NCI-H146 treated with DMSO at 0.1 percent for 48 hours (cell line): ENCODE measurements around the gene SLC6A16.
"Not testable (repeated sequence)": the region's sequence is repeated elsewhere in the genome, so short reads cannot be mapped to it uniquely, and the experiment has no call there.

ENCODE experiments used
- DNase-seq: peaks from one replicate; lab custom pipeline; 2025; ENCODE audit not compliant: unreplicated experiment; lab: John Stamatoyannopoulos, UW

Gene SLC6A16

DNA sequence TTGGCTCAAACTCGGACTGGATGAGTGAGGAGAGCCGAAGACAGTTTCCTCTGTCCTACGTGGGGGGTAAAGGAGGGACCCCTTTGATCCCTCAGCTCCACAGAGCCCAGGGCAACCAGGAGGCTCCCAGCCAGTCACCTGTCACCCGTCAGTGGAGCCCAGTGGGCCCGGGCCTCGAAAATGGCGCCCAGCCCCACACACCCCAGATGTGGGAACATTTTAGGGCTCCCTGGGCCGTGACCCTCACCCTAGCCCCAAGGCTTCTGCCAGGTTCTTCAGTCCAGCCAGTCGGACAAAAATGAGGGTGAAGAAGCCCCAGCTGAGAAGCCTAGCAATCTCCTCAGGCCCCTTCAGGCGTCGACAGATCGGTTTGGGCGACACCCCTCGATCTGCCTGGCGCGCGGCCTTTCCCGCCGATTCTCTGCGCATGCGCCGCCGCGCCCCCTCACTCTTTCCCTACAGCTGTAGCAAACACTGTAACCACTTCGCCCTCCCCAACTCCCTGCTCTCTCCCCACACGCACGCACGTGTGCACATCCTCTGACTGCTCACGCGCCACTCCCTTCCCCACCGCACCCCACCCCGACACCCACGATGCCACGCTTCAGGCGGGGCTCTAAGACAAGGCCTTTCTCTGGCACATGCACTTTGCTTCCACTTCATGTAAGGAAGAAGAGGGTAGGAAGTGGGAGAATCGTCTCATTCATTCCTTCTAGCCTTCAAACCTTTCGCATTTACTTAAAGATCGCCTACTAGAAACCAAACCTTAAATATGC is at the start of gene SLC6A16:
Gene SLC6A16 (minus strand): TSS at position 391 of the 776 bp plus-strand sequence. CDS start 13,844 bp downstream, outside the sequence.
- no peak for DNase-seq

DNA sequence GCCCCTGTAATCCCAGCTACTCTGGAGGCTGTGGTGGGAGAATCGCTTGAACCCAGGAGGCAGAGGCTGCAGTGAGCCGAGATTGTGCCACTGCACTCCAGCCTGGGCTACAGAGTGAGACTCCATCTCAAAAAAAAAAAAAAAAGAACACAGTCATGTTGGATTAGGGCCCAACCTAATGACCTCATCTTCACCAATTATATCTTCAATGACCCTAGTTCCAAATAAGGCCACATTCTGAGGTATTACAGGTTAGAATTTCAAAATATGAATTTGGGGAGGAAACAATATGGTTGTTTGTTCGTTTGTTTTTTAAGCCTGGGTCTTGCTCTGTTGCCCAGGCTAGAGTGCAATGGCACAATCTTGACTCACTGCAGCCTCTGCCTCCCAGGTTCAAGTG is 48.2 kb upstream of the SLC6A16 start:
- DNase-seq = not testable (repeated sequence)

DNA sequence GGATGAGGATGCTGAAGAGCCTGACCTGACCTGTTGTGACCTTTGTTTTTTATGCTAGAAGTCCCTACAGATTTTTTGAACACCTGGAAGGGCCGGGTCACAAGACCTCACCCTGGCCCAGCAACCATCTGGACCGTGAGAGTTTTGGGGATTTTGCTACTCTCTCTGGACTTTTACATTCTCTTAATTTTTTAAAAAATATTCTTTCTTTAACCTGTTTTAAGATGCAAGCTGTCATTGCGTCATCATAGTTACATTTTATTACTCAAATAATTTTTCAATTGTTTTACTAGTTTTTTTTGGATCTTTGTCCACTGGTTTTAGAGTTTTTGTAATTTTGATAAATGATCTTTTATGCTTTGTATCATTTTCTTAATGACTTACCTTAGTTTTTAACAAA is 46.2 kb upstream of the SLC6A16 start:
- DNase-seq = no peak

DNA sequence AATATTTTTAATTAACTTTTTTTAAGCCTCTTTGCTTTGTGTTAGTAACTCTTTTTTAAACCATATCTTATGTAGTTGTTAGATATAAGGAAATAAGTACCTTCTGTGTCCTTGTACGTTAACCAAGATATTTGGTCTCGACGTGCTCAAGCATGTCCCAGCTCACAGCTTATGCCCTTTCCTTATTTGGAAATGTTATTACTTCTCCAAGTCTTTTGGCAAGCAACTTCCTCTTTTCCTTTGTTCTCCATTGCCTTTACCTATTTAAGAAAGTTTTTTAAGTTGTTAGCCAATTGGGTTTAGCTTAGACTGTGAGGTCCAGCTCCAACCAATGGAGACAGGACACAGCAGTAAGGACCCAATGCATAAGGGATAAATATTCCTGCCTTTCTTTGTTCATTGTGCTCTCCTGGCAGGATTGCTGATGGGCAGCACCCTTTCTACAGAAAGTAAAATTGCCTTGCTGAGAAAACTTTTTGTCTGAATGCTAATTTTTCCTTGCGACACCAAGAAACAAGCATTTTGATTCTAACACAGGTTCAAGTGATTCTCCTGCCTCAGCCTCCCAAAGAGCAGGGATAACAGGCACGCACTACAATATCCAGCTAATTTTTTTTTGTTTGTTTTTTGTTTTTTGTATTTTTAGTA is 43.8 kb upstream of the SLC6A16 start:
- DNase-seq = no peak

DNA sequence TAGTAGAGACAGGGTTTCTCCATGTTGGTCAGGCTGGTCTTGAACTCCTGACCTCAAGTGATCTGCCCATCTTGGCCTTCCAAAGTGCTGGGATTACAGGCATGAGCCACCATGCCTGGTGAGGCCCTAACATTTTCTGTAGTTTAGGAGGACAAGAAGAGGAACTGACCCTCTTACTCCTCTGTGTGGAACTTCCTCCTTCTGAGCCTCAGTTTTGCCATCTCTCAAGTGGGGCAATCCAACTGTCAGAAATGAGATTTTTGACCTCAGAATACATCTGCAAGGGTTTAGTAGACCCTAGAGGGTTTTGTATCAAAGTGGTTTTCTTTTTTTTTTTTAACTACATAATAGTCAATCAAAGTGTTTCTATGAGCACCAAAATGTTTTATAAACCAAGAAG is 41.1 kb upstream of the SLC6A16 start:
- DNase-seq = no peak

DNA sequence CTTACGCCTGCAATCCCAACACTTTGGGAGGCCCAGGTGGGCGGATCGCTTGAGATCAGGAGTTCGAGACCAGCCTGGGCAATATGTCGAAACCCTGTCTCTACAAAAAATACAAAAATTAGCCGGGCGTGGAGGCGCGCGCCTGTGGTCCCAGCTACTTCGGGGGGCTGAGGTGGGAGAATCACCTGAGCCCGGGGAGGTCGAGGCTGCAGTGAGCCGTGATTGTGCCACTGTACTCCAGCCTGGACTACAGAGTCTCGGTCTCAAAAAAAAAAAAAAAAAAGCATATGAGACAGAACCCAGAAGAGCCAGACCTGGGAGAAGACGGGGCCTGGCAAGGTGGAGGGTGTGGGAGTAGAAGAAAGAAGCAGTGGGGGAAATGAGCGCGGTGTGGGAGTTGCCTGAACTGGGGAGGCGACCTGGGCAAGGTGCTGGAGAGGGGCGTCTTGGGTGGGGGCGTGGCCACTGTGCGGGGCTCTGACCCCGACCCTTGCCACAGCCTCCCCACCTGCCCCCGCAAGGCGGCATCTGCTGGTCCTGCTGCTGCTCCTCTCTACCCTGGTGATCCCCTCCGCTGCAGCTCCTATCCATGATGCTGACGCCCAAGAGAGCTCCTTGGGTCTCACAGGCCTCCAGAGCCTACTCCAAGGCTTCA is 39.2 kb upstream of the SLC6A16 start:
- DNase-seq = no peak

DNA sequence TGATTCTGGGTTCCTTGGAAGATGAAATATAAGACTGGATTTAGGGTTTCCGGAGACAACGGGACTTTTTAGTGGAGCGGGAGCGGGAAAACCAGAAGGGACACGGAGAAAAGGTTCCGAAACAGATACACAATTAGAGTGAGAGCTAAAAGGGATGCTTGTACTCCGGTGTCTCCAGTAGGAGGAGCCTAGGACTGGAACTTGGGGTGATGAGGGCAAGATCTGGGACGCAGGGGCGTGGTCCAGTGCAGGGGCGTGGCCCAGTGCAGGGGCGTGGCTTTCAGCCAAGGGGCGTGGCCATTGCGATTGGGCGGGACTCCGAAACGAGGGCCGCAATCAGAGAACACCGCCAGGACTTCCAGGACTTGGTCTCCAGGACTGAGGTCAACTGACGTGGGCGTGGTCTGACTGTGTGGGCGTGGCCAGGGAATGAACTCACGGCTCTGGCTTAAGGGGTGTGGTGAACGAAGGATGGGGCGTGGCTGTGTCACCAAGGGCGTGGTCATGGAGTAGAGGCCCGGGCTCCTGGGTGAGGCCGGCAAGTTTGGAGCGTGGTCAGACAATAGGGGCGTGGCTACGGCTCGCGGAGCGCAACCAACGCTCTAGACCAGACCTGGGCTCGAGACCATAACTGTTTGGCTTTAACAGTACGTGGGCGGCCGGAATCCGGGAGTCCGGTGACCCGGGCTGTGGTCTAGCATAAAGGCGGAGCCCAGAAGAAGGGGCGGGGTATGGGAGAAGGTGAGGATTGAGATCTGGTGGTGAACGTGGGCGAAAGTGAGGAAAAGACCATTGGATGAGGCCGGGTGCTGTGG is 38.5 kb upstream of the SLC6A16 start, which contains the start of gene DKKL1:
Gene DKKL1 (plus strand): TSS at position 610 of the 815 bp plus-strand sequence. CDS start 122 bp downstream, at position 732.
- DNase-seq = no peak

DNA sequence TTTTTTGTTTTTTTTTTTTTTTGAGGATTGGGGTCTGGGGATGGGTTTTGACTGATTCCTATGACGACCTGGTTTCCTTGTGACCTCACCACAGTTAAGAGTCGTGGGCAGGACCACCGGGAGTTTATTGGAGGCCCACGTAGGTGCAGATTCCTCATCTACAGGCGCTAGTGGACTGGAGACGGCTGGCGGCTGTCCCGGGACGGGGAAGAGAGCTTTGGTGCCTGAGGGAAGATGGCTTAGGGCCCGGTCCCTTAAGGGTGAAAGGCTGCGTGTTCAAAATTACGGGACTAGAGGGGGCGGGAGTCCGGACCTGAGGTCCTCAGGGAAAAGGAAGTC is 37.9 kb upstream of the SLC6A16 start:
- DNase-seq = no peak

DNA sequence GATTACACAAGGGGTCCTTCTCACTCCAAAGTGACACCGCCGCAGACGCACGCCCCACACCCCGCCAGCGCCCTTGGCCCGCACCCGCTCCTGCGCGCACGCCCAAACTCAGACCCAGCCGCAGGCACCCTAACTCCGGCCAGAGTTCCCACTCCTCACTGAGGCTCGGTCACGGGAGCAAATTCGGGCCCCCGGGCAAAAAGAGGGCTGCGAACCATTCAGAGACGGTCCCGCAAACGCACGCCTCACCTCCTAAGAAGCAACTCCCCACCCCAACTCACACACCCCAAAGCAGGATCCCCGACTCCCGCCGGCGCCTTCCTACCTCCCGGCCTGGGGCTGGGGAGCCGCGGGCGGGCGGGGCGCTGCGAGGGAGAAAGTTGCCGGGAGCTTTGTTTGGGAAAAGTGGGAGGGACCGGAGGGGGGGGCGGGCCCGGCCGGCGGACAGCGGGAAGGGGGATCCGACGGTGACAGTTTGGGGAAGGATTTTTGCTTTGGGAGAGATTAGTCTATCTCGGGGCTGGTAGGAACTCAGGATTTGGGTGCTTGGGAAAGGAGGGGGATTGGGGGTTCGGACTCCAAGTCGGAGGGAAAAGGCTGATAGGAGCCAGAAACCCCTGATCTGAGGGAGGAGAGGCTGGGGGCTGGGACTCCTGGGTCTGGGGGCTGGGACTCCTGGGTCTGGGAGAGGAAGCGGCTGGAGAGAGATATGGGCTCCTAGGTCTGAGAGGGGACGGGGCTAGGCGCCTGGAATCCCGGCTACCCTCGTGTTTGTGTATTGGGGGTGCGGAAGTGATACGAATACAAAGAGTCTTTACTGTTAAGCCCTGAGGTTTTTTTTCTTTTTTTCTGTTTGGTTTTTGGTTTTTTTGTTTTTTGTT is 37.3 kb upstream of the SLC6A16 start, which contains the start of gene TEAD2:
Gene TEAD2 (minus strand): TSS at position 369 of the 881 bp plus-strand sequence. CDS start 2,341 bp downstream, outside the sequence.
- DNase-seq = no peak

DNA sequence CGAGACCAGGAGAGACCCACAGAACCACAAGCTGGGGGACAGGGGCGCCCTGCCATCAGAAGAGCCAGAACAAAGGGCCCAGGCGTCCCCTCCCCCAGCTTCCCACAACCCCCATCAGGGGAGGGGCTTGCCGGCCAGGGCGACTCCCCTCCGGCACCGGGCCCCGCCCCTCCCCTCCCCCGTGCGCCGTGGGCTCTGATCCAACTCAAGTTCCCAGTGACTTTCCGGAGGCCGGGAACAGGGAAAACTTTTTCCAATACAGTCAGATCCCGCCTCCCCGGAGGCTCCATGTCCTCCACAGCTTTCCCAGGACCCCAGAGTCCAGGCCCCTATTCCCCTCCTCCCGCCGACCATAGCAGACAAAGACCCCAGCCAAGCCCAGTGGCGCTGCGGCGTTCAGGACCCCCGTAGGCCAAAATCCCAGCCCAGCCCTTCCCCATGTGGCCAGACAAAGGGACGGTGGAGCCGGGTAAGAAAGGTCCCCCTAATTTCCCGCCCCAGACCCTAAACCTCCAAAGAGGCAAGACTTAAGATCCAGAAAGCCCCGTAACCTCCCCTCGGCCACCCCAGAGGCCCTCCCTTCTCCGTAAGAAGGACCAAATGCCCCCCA is 36.6 kb upstream of the SLC6A16 start:
- no peak for DNase-seq

DNA sequence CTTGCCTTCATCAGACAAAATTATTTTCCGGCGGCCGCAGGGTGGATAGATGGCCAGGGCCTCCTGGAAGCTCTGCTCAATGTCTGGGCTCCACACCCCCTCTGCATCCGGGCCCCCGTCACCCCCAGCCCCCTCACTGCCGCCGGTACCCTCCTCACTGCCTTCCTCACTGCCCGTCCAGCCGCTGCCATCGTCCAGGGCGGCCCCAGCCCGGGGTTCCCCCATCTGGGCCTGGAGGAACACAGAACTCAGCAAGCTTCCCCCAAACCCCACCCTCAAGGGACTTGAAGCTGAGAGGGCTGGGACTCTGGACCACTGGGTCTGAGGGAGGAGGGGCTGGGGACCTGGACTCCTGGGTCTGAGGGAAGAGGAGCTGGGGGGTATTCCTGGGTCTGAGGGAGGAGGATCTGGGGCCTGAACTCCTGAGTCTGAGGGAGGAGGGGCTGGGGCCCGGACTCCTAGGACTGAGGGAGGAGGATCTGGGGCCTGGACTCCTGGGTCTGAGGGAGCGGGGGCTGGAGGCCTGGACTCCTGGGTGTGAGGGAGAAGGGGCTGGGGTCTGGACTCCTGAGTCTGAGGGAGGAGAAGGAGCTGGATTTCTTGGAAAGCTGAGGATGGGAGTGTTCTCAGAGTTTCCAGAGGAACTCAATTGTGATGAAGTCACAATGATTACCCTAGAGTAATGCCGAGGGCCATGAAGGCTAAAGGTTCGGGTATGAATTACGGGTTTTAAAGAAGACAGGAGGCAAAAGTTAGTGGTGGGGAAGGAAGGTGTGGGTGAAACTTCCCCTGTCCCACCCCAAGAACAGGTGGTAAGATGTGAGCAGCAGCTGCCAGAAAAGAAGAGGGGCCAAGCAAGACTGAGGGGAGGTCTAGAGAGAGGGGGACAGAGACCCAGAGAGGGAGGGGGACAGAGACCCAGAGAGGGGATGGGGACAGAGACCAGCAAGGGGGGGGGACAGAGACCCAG is 35.1 kb upstream of the SLC6A16 start:
- no peak for DNase-seq

DNA sequence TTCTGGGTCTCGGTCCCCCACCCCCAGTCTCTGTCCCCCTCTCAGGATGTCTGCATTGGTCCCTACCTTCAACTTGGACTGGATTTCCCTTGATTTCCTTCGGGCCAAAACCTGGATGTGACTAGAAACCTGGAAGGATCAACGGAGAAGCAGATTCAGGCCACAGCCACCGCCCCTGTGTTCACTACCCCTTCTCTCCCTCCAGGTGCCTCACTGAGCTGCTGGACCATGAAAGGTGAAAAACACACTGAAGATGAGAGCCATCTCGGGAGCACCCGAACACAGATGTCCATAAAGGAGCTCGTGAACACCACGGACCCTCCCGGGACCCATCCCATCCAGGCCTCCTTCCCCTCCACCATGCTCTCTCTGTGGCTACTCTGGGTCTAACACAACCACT is 32.2 kb upstream of the SLC6A16 start:
- DNase-seq = no peak

DNA sequence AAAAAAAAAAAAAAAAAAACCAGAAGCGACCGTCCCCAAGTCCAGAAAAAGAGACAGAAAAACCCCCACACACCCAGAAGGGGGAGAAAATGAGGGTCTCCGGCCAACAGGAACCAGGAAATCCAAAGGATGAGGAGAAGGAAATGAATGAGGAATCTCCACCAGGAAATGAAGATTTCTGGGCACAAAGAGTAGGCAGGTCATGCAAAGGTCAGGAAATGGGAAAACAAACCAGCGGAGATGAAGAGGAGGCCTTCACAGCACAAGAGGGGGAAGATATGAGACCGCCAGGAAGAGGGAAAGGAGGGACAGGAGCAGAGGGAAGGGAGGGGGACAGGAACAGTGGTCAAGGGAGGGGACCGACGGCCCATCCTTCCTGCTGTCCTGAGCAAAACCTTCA is 31.4 kb upstream of the SLC6A16 start:
- DNase-seq = no peak

DNA sequence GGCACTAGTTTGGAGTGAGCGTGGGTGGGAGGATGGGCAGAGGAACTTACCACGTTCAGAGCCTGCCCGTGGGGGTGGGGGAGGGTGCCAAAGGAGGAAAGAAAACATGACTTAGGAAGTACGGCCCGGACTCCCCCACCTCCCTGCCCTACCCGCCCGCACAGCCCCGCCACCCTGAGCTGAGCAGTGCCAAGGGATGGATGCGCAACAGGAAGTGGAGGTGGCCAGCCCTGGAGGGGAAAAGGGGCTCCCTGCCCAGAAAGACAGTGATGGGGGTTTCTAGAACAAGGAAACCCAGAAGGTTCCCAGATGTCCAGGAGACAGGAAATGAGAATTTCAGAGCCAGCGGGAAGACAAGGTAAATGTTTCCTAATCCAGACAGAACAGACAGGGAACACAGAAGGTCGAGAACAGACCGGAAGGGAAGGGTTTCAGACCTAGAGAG is 30.9 kb upstream of the SLC6A16 start:
- DNase-seq = no peak

DNA sequence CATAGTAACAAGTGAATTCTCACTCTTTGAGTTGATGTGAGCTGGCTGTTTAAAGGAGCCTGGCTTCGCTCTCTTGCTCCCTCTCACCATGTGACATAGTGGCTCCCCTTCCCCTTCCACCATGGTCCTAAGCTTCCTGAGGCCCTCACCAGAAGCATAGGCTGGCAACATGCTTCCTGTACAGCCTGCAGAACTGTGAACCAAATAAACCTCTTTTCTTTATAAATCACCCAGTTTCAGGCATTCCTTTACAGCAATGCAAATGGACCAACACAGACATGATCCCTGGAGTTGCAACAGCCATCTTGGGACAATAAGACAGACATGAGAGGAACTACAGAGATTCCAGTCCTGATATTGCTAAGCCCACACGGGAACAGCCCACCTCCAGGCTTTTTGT is 24.6 kb upstream of the SLC6A16 start:
- no peak for DNase-seq

DNA sequence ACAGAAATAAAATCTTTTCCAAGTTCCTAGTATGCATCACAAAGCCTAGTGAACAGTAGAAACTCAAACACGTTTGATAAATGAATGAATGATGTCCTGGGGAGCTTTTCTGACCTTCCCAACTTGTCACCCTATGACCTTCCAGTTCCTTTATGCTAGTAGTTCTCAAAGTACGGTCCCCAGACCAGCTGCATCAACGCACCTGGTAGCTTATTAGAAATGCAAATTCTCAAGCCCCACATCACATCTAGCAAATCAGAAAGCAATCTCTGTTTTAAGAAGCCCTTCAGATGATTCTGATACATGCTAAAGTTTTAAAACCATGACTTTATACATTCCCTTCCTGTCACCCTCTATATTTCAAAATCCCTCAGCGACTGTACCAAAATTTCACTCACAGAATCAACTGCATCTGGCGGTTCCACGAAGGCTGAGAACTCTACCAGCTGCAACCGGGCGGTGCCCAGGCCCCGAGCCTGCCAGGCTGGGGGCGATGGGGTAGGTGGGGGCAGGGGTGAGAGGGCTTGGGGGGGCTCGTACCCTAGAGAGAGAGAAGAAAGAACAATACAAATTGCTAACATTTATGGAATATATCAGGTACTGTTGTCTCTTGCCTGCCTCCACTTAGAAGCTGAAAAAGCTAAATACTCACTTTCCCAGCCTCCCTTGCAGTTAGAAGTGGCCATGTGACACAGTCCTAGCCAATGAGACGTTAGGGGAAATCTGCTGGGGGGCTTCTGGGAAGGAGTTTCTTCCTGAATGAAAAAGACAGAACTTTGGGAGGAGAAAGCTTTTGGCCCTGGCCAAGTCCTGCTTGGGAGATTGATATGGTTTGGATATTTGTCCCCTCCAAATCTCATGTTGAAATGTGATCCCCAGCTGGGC is 23.6 kb upstream of the SLC6A16 start:
- DNase-seq = no peak

DNA sequence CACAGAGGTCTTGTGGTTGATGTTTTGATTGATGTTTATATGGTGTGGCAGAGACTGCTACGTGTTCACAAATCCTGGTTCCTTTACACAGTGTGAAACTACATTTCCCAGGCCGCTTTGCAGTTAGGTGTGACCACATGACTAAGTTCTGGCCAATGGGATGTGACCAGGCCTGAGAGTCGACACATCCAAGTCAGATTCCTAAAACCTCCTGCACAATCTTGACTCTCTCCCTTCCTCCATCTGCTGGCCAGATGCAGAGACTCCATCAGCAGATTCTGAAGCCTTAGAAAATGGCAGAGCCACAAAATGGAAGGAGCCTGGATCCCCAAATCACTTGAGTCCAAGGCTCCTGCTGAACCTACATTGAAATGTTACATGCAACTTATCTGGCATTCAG is 22.8 kb upstream of the SLC6A16 start:
- DNase-seq = no peak

DNA sequence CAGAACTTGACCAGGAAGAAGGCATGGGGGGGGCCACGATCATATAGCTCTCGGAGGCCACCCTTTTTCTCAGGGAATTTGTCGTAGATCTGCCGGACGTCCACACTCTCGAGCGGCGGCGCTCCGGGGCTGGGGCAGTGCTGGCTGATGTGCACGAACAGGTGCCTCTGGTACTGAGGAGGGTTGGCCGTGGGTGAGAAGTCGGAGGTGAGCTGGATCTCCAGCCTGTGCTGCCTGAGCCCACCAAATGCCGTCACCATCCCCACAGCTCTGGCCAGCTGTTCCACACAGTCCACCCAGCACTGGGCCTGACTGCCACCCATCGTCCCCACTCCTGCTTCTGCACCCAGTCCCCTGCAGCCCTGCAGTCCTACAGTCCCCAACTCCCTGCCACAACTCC is 22.2 kb upstream of the SLC6A16 start:
- DNase-seq = no peak
